ENCODE data around the gene ZNF414. TPM values are rescaled to one million over a fixed set of nuclear protein-coding genes. Genes with fewer than 3 reads are reported as not detected.

Gene ZNF414
- polyA plus RNA-seq, 1 experiment: 2.0 TPM

DNA sequence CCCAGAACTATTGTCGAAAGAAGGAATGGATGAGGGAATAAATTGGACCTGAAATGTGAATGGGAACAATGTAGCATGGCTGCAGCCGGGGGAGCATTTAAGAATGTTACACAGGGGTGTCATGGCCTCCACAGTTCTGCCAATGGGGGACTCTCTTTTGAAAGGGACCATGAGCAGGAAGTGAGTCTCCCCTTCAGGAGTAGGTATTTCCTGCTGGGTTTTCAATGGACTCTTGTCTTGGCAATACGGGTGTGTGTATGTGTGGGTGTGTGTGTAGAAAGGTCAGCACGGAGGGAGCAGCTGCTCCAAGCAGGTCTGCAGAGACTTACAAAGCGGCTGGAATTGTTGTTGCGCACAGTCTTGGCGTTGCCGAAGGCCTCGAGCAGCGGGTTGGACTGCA lies 38.8 kb upstream of the ZNF414 start:
- Histone ChIP-seq H3K9me3 (ENCODE audit: control insufficient read depth, insufficient read depth, low read length) (peaks cover 3% of the 10 kb centered on the region; the same call in 1 of the 2 replicates), H3K27ac (ENCODE audit: low read depth, low read length) (no peak overlapping the region), H3K27me3 (ENCODE audit: control insufficient read depth, insufficient read depth, low read length) (no peaks in the 10 kb centered on the region), H3K4me3 (ENCODE audit: low read depth, low read length) (no peak overlapping the region)
- POLR2A ChIA-PET: no interaction called here
- CTCF ChIA-PET: no interaction called here
- TF ChIP-seq, protein P1, sequence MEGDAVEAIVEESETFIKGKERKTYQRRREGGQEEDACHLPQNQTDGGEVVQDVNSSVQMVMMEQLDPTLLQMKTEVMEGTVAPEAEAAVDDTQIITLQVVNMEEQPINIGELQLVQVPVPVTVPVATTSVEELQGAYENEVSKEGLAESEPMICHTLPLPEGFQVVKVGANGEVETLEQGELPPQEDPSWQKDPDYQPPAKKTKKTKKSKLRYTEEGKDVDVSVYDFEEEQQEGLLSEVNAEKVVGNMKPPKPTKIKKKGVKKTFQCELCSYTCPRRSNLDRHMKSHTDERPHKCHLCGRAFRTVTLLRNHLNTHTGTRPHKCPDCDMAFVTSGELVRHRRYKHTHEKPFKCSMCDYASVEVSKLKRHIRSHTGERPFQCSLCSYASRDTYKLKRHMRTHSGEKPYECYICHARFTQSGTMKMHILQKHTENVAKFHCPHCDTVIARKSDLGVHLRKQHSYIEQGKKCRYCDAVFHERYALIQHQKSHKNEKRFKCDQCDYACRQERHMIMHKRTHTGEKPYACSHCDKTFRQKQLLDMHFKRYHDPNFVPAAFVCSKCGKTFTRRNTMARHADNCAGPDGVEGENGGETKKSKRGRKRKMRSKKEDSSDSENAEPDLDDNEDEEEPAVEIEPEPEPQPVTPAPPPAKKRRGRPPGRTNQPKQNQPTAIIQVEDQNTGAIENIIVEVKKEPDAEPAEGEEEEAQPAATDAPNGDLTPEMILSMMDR (IDR thresholded peaks at IDR 0.05; ENCODE audit: low read depth, low read length): no peak
- no peak for DNase-seq (ENCODE audit: low read depth, low spot score)

DNA sequence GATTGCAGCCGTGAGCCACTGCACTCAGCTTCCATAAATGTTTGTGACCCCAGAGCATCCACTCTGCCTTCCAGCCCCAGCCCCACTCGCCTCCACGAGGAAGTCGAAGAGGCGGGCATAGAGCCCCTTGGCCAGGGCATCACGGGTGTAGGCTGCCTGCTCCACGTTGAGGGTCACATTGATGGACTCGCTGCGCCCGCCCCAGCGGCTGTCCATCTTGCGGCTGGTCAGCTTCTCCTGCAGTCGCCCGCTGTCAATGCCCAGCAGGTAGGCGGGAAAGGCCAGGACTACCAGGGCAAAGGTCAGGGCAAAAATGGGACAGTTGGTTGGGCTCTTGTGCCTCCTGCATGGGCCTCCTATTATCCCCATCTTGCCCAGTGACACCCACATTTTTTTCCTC lies 36.1 kb upstream of the ZNF414 start:
- H3K4me3 ChIP-seq (ENCODE audit: low read depth, low read length): no peak overlapping the region
- TF ChIP-seq, protein P1 (IDR thresholded peaks at IDR 0.05; ENCODE audit: low read depth, low read length): no peak
- H3K27me3 ChIP-seq (ENCODE audit: control insufficient read depth, insufficient read depth, low read length): no peaks in the 10 kb centered on the region
- no peak overlapping the region for H3K27ac ChIP-seq (ENCODE audit: low read depth, low read length)
- peaks cover 3% of the 10 kb centered on the region; the same call in 1 of the 2 replicates for H3K9me3 ChIP-seq (ENCODE audit: control insufficient read depth, insufficient read depth, low read length)
- no peak for DNase-seq (ENCODE audit: low read depth, low spot score)
- ChIA-PET CTCF (interaction anchor here (0.6 kb wide), 1 partner anchor 209 kb away, joined by 4 read pairs; no protein-coding TSS in a partner anchor), POLR2A (interaction anchor here (0.6 kb wide), 1 partner anchor 30 kb away, joined by 4 read pairs; no protein-coding TSS in a partner anchor)

DNA sequence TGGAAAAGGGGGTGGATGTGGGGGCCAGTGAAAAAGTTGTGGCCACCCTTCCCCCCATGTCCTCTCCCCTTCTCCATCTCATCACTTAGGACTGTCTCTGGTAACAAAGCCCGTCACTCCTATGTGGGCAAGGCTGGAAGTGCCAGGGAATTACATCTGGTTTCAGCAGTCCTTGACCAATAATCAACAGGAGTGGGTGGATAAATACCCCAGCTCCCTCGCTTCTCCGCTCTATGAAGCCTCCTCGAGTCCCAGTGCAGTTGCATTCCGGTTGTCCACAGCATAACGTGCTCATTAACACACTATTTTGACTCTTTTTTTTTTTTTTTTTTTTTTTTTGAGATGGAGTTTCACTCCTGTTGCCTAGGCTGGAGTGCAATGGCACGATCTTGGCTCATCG lies 31.8 kb upstream of the ZNF414 start:
- Histone ChIP-seq H3K27ac (ENCODE audit: low read depth, low read length) (no peak overlapping the region), H3K4me3 (ENCODE audit: low read depth, low read length) (no peak overlapping the region), H3K9me3 (ENCODE audit: control insufficient read depth, insufficient read depth, low read length) (peaks cover 3% of the 10 kb centered on the region; the same call in 1 of the 2 replicates), H3K27me3 (ENCODE audit: control insufficient read depth, insufficient read depth, low read length) (no peaks in the 10 kb centered on the region)
- ChIA-PET POLR2A (no interaction called here), CTCF (interaction anchor here (0.6 to 2.2 kb wide), 3 partner anchors 35 to 135 kb away, joined by 3 to 9 read pairs (median 6); no protein-coding TSS in a partner anchor)
- no peak for DNase-seq (ENCODE audit: low read depth, low spot score)
- TF ChIP-seq, protein P1 (IDR thresholded peaks at IDR 0.05; ENCODE audit: low read depth, low read length): no peak

DNA sequence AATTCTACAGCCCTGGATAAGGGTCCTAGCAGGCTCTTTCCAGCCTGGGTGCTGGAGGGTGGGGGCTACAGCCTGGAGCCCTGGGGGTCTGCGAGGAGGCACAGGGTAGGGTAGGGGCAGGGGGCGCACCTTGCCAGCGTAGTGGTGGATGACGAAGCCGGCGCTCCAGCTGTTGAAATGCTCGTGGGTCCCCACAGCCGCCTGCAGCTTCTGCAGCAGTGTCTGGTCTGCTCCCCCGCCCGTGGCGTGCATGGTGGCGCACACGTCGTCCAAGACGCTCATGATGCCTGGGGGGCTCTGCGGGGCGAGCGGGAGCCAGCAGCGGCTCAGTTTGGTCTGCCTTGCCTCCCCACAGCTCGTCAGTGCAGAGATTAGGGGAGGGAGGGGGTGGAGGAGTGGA lies 30.2 kb upstream of the ZNF414 start:
- ChIA-PET CTCF (interaction anchor here (2.2 kb wide), 1 partner anchor 37 kb away, joined by 9 read pairs; no protein-coding TSS in a partner anchor), POLR2A (interaction anchor here (0.5 kb wide), 1 partner anchor 54 kb away, joined by 3 read pairs; no protein-coding TSS in a partner anchor)
- TF ChIP-seq, protein P1 (IDR thresholded peaks at IDR 0.05; ENCODE audit: low read depth, low read length): no peak
- Histone ChIP-seq H3K4me3 (ENCODE audit: low read depth, low read length) (no peak overlapping the region), H3K9me3 (ENCODE audit: control insufficient read depth, insufficient read depth, low read length) (no peaks in the 10 kb centered on the region), H3K27me3 (ENCODE audit: control insufficient read depth, insufficient read depth, low read length) (no peaks in the 10 kb centered on the region), H3K27ac (ENCODE audit: low read depth, low read length) (no peak overlapping the region)
- DNase-seq (ENCODE audit: low read depth, low spot score): no peak

DNA sequence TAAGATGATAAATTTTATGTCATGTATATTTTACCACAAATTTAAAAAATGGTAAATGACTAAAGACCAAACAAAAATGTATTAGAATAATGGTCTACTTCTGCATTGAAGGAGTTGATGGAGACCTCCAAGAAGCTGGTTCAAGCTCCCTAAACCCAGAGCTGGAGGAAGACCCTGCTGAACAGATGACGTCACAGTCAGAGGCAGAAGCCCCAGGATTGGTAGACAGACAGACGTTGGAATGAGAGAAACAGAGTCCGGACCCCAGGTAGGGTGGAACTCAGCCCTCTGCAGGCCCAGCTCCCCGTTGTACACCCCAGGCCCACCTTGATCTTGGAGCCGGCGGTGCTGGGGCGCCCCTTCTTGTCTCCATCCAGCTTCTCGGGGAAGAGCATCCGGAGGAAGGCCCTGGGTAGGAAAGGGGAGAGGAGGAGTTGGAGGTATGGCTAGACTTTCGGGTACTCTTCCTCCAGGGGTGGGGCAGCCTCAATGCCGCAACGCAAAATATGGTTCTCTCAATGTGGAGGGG lies 25.7 kb upstream of the ZNF414 start:
- Histone ChIP-seq H3K4me3 (ENCODE audit: low read depth, low read length) (no peak overlapping the region), H3K9me3 (ENCODE audit: control insufficient read depth, insufficient read depth, low read length) (no peaks in the 10 kb centered on the region), H3K27me3 (ENCODE audit: control insufficient read depth, insufficient read depth, low read length) (no peaks in the 10 kb centered on the region), H3K27ac (ENCODE audit: low read depth, low read length) (no peak overlapping the region)
- ChIA-PET CTCF (interaction anchor here (0.6 to 1.1 kb wide), 2 partner anchors 42 to 170 kb away, joined by 3 to 4 read pairs; no protein-coding TSS in a partner anchor), POLR2A (no interaction called here)
- TF ChIP-seq, protein P1 (IDR thresholded peaks at IDR 0.05; ENCODE audit: low read depth, low read length): no peak
- DNase-seq (ENCODE audit: low read depth, low spot score): no peak

All from AG04450 (cell line).